Measurements from ENCODE around the gene HADHB.
"Not testable (repeated sequence)": the region's sequence is repeated elsewhere in the genome, so short reads cannot be mapped to it uniquely, and the experiment has no call there.

HADHB gene

GRCh38 chr2:26331321-26331720 is 86.6 kb downstream of the HADHB start:
- not testable (repeated sequence) for DNase-seq

- DNase-seq, result no peak
Observed at GRCh38 chr2:26333293-26333692, 88.6 kb downstream of the HADHB start.

GRCh38 chr2:26335231-26335630 is 90.5 kb downstream of the HADHB start:
- no peak for DNase-seq

- DNase-seq, result no peak
Observed at GRCh38 chr2:26336719-26337118, 92.0 kb downstream of the HADHB start.

- no peak for DNase-seq
Observed at GRCh38 chr2:26337298-26337697, 92.6 kb downstream of the HADHB start.
